Measurements from ENCODE around the gene ROR1. TPM values are rescaled to one million over a fixed set of nuclear protein-coding genes. Genes with fewer than 3 reads are reported as not detected.

Gene ROR1
- total and polyA plus RNA-seq, 2 of the 13 experiments (the other 11 are each of a cell fraction or from before 2014, with no cell fraction given): 0.58 to 2.3 TPM

DNA sequence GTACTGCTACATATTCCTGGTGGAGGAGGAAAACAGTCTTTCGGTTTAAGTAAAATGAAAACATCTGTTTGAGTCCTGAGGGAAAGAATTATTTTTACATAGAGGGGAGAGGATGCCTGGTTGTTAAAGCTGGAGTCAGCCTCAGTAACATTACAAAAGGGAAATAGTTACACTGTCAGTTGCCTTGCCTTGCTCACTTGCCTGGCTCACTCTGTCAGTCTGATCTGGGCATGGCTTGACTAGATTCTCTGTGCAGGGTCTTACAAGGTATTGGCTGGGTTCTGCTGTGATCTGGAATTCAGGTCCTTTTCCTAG lies 421.2 kb downstream of the ROR1 start (continued):
- TF ChIP-seq, protein P1, sequence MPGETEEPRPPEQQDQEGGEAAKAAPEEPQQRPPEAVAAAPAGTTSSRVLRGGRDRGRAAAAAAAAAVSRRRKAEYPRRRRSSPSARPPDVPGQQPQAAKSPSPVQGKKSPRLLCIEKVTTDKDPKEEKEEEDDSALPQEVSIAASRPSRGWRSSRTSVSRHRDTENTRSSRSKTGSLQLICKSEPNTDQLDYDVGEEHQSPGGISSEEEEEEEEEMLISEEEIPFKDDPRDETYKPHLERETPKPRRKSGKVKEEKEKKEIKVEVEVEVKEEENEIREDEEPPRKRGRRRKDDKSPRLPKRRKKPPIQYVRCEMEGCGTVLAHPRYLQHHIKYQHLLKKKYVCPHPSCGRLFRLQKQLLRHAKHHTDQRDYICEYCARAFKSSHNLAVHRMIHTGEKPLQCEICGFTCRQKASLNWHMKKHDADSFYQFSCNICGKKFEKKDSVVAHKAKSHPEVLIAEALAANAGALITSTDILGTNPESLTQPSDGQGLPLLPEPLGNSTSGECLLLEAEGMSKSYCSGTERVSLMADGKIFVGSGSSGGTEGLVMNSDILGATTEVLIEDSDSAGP (CRISPR knock-in tag; IDR thresholded peaks at IDR 0.05; ENCODE audit: borderline replicate concordance): no peak
- TF ChIP-seq THAP8 (CRISPR knock-in tag; IDR thresholded peaks at IDR 0.05; ENCODE audit: borderline replicate concordance) (no peak), TSC22D2 (CRISPR knock-in tag; IDR thresholded peaks at IDR 0.05; ENCODE audit: borderline replicate concordance) (no peak)

DNA sequence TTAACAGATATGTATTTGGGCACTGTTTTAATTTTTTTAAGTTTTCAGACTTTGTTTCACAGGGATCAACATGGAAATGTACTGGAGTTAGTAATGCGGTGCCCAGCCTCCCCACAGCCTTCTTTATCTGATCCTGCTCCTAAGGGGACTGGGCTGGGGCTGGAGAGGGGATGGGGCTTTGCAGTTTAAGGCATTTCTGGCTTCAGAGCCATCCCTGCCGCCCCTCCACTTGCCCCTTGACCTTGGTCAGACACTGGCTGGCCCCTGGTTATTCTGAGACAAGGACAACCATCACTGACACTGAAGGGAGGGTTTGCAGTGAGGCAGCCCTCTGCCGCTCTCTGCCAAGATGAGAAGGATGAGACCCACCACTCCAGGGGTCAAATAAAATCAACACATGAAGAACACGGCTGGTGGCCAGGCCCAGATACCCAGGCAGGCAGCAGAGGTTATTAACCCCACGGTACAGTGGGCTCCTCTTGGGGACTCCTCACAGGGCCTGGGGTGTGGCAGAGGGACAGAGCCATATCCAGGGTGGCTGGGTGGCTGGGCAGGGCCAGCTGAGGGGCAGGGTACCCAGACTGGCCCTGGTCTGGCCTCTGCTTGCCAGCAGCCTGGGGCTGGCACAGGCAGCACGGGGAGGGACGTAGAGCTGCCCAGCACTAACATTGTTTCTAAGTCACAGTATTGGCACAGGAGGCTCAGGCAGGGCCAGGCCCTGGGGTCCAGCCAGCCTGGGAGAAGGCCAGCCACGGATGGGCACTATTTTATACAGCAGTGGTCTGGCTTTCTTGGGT lies 422.5 kb downstream of the ROR1 start:
- H3K4me1 ChIP-seq (ENCODE audit: insufficient read depth, low read length): no peaks in the 10 kb centered on the region
- no peaks in the 10 kb centered on the region for H3K79me2 ChIP-seq (ENCODE audit: insufficient read depth, low read length)
- H3K4me2 ChIP-seq (ENCODE audit: low read depth, low read length): no peak overlapping the region
- ChIA-PET CTCF (ENCODE audit: low intra/inter-chr PET ratio, low total read pairs) (no interaction called here), POLR2A (no interaction called here)
- no peak overlapping the region for H3K4me3 ChIP-seq (replicated peaks in 1 of 3; ENCODE audit: insufficient read depth in 1 of 3, low read depth in 2 of 3, low read length in 3 of 3)
- no peaks in the 10 kb centered on the region for H3K36me3 ChIP-seq (replicated peaks in 1 of 2; ENCODE audit: control insufficient read depth in 1 of 2, insufficient read depth in 2 of 2, low read length in 2 of 2)
- H3K27me3 ChIP-seq (ENCODE audit: control insufficient read depth in 1 of 2, insufficient read depth in 2 of 2, low read length in 2 of 2): peaks cover 0 to 5% of the 10 kb centered on the region in 2 experiments; a peak in 1 of 5 replicates
- intact Hi-C loops (cut with micrococcal nuclease; ENCODE audit: unreplicated experiment): no loop called here
- in situ Hi-C loops (cut with HindIII; ENCODE audit: extremely low pct_ligation_motif_present, low pct_unique_long_range_greater_than_20kb): no loop called here
- WGBS (ENCODE audit: low lambda C conversion rate): 0% methylated on average over 5 of the region's 8 CpGs
- H3K9me3 ChIP-seq (ENCODE audit: low read length): no peaks in the 10 kb centered on the region
- H4K20me1 ChIP-seq (ENCODE audit: insufficient read depth, low read length): no peaks in the 10 kb centered on the region
- TF ChIP-seq GATAD2A (CRISPR knock-in tag; IDR thresholded peaks at IDR 0.05) (no peak), ARNT2 (CRISPR knock-in tag; IDR thresholded peaks at IDR 0.05; ENCODE audit: low read depth) (no peak), ZFP36L2 (CRISPR knock-in tag; IDR thresholded peaks at IDR 0.05) (no peak), RBAK (CRISPR knock-in tag; IDR thresholded peaks at IDR 0.05) (no peak), ZNF331 (CRISPR knock-in tag; IDR thresholded peaks at IDR 0.05) (no peak), ZXDC (CRISPR knock-in tag; IDR thresholded peaks at IDR 0.05) (no peak)
- TF ChIP-seq, protein P2, sequence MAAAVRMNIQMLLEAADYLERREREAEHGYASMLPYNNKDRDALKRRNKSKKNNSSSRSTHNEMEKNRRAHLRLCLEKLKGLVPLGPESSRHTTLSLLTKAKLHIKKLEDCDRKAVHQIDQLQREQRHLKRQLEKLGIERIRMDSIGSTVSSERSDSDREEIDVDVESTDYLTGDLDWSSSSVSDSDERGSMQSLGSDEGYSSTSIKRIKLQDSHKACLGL (CRISPR knock-in tag; IDR thresholded peaks at IDR 0.05): no peak
- no peak overlapping the region for H2AFZ ChIP-seq (ENCODE audit: low read length)
- DNase-seq (ENCODE audit: low spot score) (no peak), FAIRE-seq (no peak), ATAC-seq (no peak)
- no peak overlapping the region for H3K27ac ChIP-seq (ENCODE audit: extremely low read length, insufficient read depth, low read length)
- BruUV-seq (replicated peaks): no TSS peak
- H3K9ac ChIP-seq (ENCODE audit: insufficient read depth, low read depth, low read length): no peak overlapping the region

Data from HepG2 (cell line).